Measurements from ENCODE around the gene ANLN.
"Not testable (repeated sequence)": the region's sequence is repeated elsewhere in the genome, so short reads cannot be mapped to it uniquely, and the experiment has no call there.

The ANLN gene

GRCh38 chr7:36468370-36469101, 78.9 kb downstream of the ANLN start:
- DNase-seq, result no peak

DNA sequence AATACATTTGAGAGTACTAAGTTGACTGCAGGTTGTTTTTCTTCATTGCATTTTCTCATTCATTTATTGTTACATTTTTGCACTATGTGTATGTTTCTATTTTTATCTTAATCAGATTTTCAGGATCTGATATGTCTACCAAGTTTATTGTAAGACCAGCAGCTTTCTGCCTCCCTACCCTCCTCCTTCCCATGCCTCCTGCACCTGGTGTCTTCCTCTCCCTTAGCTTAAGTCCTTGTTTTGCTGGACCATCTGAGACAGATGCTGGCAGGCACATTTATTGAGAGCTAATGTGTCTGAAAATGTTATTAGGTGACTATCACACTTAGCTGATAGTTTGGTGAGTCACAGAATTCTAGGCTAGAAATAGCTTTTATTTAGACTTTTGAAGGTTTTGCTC, 79.6 kb downstream of the ANLN start:
- no peak for DNase-seq

DNA sequence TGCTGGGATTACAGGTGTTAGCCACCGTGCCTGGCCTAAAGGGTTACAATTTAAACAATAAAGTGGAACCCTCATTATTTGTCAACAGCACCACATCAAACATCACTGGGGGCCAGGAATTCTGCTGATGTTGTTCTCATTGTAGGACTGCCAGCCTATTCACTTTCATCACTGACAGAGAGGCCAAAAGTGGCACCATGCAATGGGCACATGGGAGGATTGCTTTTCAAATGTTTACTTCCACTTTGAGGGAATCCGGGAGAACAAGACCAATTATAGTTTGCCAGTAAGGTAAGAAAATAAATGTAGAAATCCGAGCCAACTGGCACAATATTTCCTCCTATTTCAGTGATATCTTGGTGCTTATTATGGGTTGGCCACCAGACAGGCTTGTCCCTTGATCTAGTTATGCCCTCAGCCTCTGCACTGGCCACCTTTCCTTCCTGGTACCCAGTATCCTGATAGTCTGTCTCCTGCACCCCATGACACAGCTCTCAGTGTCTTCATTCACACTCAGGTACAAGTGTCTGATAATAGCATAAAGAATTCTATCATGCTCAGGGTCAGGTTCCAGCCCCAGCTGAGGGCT, 82.6 kb downstream of the ANLN start:
- DNase-seq, result no peak

DNA sequence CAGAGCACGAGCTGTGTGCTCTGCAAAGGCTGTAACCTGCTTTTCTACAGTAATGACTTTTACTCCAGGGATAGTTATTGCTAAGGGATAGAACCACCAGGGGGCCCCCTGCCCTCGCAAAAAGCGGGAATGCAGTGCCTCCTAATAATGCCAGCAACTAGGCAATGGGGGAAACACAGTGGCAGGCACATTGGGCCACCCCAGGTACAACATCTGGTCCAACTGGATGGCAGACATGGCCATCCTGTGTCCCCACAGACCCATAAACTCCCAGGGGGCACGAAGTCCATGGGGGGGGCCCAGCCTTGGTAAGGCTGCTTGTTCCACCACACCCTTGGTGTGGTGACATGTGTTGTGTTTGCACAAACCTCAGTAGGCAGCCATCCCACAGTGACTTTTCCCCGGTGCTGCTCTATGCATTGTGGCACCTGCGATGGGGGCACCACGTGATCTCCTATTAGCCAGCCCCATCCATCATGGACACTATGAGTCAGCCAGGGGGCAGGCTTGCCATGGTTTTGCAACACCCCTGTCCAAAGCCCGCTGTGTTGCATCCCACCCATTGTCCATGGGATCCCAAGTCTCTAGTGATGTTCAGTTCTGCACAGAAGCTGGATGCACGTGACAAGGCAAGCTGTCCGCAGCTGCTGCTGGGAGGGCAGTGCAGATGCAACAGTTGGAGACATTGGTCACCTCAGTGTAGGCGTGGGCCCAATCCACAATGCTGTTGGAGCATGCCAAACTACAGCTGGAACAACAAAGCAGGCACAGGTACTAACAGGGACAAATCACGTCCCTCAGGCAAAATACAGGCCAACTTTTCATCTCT, 84.0 kb downstream of the ANLN start:
- peak; percentile 10 to 31 for DNase-seq

- DNase-seq, result no peak
Measured at GRCh38 chr7:36474283-36475010, 84.8 kb downstream of the ANLN start.

- no peak for DNase-seq
Measured at GRCh38 chr7:36475011-36475342, 85.3 kb downstream of the ANLN start.

- no peak for DNase-seq
Measured at GRCh38 chr7:36475381-36475780, 85.7 kb downstream of the ANLN start.

GRCh38 chr7:36478745-36479144, 89.1 kb downstream of the ANLN start:
- no peak for DNase-seq

- peak; percentile 43 to 61 for DNase-seq
Measured at GRCh38 chr7:36483853-36484252, 94.2 kb downstream of the ANLN start.

DNA sequence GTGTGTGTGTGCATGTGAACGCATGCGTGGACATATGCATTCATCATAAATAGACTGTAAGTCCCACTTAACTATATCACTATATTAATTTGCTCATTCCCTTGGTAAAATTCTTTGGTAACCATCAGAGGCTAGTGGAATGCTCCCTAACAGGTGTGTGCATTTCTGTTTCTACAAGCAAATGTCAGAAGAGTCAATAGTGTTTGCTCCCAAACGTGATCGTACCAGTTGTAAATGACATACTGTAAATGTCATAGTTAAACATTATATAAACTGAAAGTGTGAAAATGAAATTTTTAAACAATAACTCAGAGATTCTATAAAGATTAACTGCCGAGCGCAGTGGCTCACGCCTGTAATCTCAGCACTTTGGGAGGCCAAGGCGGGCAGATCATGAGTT, 94.6 kb downstream of the ANLN start:
- no peak for DNase-seq

DNA sequence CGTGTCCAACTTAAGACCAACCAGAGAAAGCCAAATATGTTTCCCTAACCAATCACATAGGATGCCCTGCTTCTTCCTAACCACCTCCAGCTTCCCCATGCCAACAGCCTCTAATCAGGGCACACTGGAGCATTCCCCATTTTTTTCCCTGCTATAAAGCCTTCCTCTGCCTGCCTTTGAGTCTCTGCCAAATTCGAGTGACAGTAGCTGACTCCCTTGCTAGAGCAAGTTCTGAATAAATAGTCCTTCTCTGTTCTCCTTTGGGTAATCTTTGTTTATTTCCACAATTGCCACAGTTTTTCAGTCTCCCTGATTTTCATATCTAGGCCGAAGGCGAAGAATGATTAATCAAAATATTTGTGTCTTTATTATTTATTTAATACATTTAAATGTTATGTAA, 96.7 kb downstream of the ANLN start:
- peak in 1 of 2 donors; percentile 33 for DNase-seq

DNA sequence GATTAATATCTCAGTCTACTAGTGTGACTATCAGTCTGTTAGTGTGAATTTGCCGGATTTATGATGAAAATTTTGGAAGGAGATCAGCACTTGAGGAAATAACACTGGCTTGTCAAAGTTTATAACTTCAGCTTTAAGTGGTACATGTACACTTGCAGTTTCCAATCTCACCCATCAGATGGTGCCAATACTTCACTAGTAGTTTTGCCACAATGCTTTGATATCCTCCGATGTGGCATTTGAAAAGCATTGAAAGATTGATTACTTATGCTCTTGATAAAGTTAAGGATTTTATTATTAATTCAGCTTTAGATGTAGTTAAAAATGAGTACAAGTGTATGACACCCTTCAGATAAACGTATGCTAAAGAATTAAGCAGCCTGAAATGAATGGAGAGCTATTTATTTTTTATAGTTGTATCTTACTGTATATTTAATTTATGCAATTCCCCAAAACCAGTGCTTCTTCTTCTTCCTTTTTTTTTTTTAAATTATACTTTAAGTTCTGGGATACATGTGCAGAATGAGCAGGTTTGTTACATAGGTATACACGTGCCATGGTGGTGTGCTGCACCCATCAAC, 98.2 kb downstream of the ANLN start:
- peak in 1 of 2 donors; percentile 54 for DNase-seq

DNA sequence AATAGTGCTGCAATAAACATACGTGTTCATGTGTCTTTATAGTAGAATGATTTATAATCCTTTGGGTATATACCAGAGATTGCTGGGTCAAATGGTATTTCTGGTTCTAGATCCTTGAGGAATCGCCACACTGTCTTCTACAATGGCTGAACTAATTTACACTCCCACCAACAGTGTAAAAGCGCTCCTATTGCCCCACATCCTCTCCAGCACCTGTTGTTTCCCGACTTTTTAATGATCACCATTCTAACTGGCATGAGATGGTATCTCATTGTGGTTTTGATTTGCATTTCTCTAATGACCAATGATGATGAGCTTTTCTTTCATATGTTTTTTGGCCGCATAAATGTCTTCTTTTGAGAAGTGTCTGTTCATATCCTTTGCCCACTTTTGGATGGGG, 99.0 kb downstream of the ANLN start:
- not testable (repeated sequence) for DNase-seq

GRCh38 chr7:36490419-36490830, 100.8 kb downstream of the ANLN start:
- no peak for DNase-seq

GRCh38 chr7:36491317-36491716, 101.7 kb downstream of the ANLN start:
- no peak for DNase-seq

- DNase-seq, result no peak
Measured at GRCh38 chr7:36496576-36496975, 106.9 kb downstream of the ANLN start.

GRCh38 chr7:36497176-36497575, 107.5 kb downstream of the ANLN start:
- DNase-seq, result not testable (repeated sequence)

DNA sequence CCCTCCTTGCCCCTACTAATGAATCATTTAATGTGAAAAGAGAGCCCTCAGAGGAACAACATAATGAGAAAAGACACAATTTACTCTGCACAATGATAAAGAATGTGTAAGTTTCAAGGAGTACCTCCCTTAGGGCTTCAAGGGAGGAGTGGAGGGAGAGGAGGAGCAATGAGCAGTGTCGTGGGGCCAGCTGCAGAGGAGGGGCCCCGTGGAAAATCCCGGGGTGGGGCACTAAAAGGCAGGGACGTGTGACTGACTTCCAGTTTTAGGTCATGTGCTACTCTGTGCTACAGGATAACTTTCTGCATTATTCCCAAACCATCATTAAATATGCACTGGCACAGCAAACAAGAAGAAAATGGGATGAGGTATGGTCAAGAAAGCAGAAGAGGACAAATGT, 108.1 kb downstream of the ANLN start:
- no peak for DNase-seq

Measured in hippocampal formation (tissue), 2 donors.